NCI-H2227 treated with DMSO at 0.1 percent for 48 hours (cell line): ENCODE results near the gene AP3B1.

ENCODE experiments used
- DNase-seq: peaks from one replicate; lab custom pipeline; 2025; lab: John Stamatoyannopoulos, UW

The AP3B1 gene

DNA sequence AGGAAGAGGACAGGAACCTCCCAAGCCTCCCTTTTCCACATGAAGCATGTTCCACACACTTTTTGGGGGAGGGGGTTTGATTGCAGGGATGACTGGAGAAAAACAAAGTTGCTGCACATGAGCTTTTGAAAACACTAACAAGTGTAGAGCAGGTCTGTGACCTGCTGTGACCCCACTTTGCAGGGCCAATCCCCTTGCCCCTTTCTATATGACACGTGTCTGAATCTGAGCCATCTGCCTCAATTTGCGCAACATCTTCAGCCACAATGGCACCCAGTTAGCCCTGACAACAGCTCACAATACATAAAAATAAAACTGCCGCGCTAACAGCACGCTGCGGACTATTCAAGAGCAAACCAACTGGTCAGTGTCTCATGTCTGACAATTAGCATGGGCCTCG, 290.6 kb downstream of the AP3B1 start:
- DNase-seq, result no peak

DNA sequence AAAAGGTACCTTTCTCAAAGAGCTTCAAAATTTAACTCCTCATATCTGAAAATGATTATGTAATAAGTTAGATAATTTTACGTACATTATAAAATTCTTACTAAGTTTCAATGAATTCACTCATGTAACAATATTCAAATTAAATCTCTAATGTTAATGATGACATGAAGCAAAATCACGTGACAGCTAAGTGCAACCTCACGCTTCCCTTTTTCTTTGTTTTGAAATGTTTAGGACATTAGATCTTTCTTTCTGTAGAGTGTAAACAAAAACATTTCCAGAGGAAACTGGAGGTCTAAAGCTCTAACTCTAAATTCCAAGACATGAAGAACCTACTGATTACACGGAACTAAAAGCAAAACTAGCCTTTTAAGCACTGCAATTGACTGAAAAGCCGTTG, 291.0 kb downstream of the AP3B1 start:
- no peak for DNase-seq

DNA sequence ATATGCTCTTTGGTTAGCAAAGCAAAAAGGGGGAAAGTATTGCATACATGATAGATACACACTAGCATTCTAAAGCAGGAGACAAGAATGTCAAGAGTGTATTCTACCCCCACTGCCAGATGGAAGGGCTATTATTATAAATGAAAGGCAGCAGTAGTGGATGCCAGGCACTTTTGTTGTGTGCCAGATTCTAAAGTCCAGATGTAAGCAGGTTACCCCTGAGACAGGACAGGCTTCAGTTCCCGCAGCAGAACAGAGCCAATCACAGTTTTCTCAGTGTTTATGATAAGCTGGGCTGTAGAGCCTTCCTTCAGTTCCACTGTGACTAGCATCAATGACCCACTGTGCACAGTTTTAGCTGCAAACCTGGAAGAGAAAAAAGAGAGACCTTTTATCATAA, 291.8 kb downstream of the AP3B1 start:
- no peak for DNase-seq

GRCh38 chr5:78001197-78001596, 293.3 kb downstream of the AP3B1 start:
- DNase-seq, result no peak

- no peak for DNase-seq
Observed at GRCh38 chr5:78000191-78000590, 294.3 kb downstream of the AP3B1 start.

GRCh38 chr5:77999399-77999798, 295.1 kb downstream of the AP3B1 start:
- DNase-seq, result no peak

- DNase-seq, result no peak
Observed at GRCh38 chr5:77996943-77997342, 297.6 kb downstream of the AP3B1 start.

- DNase-seq, result no peak
Observed at GRCh38 chr5:77995793-77996409, 298.6 kb downstream of the AP3B1 start.

DNA sequence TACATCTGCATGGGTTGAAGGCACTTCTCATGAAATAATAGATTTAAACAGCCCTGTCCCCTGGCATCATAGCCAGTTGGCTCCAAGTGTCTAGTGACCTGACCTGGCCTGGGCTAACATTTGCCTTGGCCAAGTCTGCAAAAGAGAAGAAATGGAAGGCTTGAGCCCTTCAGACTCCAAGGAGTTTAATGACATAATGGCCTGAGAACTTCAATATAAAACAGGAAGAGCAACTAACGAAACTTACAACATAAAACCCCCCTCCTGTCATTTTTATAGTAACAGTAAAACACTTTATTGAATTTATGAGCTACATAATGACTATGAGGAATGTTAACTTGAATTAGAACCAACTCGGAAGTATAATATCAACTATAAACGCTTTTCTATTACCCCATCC, 299.6 kb downstream of the AP3B1 start:
- DNase-seq, result no peak

- DNase-seq, result no peak
Observed at GRCh38 chr5:77993855-77994318, 300.6 kb downstream of the AP3B1 start.

DNA sequence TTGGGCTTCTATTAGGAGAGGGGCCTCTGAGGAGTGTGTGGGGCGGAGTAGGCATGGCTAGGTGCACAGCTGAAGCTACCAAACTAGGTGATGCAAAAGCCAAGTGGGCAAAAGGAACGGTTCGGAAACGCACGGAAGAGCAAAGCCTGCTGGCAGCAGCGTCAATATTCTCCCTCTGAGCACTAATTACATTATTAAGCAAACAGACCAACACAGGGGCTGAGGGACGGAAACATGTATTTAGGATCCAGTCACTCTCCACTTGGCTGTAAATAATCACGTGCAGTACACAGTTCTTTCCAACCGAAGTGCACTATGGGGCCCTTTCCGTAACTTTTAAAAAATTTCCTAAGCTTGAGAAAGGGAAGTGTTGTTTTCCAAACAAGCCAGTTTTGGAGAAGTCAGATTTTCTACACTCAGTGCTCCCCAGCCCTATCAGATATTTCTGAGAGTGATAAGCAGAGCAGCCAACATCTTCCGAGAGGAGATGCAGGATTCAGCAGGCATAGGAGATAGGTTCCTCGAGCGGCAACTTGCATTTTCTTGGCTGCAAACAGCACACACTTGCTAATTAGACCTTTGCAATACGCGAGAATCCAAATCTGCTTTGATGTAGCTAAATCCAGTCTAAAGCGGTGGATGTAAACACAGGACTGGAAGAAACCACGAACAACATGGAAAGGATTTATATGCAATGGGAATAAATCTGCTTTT, 301.2 kb downstream of the AP3B1 start:
- DNase-seq, result no peak

- DNase-seq, result no peak
Observed at GRCh38 chr5:77991084-77991483, 303.4 kb downstream of the AP3B1 start.

DNA sequence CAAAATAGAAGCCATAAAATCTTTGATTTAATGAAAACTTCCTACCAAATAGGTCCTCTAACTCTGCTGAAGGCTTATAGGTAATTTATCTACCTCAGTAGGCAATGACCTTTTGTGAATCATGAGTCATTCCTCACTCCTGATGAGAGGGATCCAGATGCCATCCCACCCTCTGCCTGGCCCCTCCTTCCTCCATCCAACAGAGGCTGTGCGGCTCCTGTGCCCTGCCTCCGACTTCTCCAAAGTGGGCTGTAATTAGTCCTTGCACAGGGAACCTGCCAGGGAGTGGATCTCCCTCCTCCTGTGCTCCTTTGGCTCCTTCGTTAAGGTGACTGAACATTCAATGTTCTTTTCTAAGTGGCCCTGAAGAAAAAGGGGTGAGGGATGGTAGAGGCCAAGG, 304.5 kb downstream of the AP3B1 start:
- no peak for DNase-seq

DNA sequence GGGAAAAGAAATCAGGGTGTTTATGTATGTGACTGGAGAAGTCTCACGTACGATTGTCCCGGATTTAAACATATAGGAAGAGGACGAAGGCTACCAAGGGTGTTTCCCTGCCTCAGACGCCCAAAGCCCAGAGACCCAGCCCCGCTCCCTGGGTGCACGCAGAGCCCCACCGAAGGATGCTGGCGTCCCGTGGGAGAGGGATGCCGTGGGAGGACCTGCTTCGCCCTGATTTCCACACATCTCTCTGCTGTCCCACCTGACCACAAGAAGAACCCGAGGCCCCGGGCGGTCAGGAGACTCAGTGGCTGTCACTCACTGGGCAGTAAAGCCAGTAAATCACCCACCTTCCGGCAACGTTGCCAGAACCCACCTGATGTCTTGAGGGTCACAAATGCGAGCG, 306.5 kb downstream of the AP3B1 start:
- DNase-seq, result no peak

DNA sequence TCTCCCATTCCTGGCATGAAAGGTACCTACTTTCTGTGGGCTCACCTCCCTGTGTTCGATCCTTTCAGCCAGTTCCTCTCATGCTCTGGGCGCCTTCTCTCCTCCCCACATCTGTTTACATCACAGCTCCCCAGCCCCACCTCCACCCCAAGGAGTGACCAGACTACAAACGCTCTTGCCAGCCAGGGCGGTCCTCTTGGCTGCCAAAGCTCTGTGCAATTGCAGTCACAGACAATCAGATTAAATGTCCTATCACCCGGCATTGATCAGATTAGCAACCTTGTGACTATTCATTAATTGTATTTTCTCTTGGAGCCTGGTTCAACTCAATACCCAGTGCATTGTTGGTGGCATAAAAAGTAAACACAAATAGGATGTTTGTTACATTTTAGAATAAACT, 307.2 kb downstream of the AP3B1 start:
- DNase-seq, result no peak

DNA sequence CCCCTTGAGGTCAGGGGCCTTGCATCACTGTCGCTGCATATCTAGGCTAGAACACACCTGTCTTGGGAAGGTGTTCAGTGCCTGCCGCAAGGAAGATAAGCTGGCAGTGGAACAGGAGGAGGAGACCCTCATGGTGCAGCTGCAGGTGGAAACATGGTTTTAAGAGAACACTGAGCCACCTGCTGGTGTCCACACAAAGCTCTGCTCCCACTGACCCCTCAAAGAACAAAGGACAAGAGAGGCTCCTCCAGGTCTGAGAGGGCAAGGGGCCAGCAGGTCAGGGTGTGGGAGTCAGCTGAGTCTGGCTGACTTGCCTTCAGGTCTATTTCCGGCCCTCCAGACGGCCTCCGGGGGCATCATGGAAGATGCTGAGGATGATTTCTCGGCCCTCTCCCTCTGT, 308.2 kb downstream of the AP3B1 start:
- no peak for DNase-seq

- DNase-seq, result no peak
Observed at GRCh38 chr5:77985247-77985646, 309.3 kb downstream of the AP3B1 start.

GRCh38 chr5:77984587-77984986, 309.9 kb downstream of the AP3B1 start:
- no peak for DNase-seq

GRCh38 chr5:77983482-77984199, 310.9 kb downstream of the AP3B1 start:
- no peak for DNase-seq

GRCh38 chr5:77981820-77982219, 312.7 kb downstream of the AP3B1 start:
- no peak for DNase-seq

- DNase-seq, result no peak
Observed at GRCh38 chr5:77974576-77974975, 319.9 kb downstream of the AP3B1 start.

DNA sequence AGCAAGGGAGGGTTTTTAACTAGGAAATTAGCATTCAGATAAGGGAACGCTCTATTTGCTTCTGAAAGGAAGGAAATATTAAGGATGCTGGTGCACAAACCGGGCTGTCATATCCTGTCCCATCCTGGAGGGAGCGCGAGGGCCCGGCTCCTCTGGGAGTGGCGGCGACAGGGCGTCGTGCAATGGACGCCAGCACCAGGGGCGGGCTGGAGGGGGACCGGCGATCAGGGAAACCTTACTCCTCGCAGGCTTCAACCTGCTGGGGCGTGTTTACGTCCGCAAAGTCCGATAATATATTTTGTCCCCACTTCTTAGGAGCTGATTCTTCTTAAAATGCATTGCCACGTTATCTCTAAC, 321.3 kb downstream of the AP3B1 start:
- no peak for DNase-seq

DNA sequence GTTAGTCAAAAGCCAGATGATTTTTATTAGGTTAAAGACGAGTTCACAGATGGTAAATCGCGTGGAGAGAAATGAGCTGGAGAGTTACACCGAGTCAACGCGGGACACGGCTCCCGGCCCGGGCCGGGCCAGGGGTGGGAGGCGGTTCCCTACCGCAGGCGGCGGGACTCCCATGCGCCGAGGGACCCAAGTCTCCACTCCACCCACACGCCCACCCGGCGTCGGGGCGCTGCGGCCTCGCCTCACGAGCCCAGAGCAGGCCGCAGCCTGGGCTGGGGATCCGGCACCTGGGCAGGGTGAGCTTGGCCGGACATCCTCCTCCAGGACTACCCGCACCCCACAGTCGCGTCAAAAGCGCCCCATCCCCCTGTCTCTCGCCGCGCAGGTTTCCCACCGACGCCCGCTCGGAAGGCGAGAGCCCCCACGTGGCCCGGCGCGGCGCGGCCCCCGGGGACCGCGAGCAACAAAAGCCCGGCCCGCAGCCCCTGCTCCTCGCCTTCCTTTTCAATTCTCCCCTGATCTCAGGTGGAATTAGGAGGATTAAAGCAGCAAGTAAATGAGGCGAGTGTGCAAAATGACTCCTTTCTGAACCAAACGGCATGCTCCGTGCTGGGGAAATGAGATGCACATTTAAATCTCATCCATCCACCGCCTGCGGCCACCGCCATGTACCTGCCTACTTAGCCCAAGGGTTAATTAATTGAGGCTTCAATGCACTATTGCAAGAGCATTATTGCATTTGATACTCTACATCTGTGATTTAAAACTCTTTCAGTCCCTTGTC, 321.8 kb downstream of the AP3B1 start:
- DNase-seq, result no peak
